PC-9 (cell line): ENCODE results near the gene BRSK2.

Source experiments
- EZH2 ChIP-seq: fragments of 200-600 bp; sonication (generic); IDR thresholded peaks from 2 replicates; pipeline ENCODE4 v1.8.0; 2017; ENCODE audit warnings: antibody characterized with exemption, low read depth
- TF ChIP-seq, protein P1 (sequence below): fragments of 200-600 bp; sonication (generic); conservative IDR thresholded peaks from 2 replicates; pipeline ENCODE4 v1.6.1; 2017; ENCODE audit warnings: mixed run types, antibody characterized with exemption, mild to moderate bottlenecking, moderate library complexity

DNA sequence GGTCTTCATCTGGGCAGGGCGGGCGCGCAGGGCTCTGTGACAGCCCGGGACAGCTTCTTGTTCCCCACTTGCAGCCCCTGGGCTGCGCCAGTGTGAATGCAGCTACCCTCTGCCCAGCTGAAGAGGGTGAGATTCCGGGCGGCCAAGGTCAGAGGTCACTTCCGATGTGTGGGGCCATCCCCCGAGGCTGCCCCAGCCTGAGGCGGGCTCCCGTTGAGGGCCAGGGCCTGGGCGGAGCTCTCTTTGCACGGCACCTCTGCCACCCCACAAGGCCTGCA lies 72.9 kb downstream of the BRSK2 start:
- TF ChIP-seq, protein P1, sequence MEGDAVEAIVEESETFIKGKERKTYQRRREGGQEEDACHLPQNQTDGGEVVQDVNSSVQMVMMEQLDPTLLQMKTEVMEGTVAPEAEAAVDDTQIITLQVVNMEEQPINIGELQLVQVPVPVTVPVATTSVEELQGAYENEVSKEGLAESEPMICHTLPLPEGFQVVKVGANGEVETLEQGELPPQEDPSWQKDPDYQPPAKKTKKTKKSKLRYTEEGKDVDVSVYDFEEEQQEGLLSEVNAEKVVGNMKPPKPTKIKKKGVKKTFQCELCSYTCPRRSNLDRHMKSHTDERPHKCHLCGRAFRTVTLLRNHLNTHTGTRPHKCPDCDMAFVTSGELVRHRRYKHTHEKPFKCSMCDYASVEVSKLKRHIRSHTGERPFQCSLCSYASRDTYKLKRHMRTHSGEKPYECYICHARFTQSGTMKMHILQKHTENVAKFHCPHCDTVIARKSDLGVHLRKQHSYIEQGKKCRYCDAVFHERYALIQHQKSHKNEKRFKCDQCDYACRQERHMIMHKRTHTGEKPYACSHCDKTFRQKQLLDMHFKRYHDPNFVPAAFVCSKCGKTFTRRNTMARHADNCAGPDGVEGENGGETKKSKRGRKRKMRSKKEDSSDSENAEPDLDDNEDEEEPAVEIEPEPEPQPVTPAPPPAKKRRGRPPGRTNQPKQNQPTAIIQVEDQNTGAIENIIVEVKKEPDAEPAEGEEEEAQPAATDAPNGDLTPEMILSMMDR = no peak
- TF ChIP-seq EZH2 = no peak
